ENCODE data around the gene AFF3. TPM values are rescaled to one million over a fixed set of nuclear protein-coding genes. Genes with fewer than 3 reads are reported as not detected.

The AFF3 gene
- total RNA-seq, 2 donors from 2014 or later: 10.8 to 16.2 TPM

DNA sequence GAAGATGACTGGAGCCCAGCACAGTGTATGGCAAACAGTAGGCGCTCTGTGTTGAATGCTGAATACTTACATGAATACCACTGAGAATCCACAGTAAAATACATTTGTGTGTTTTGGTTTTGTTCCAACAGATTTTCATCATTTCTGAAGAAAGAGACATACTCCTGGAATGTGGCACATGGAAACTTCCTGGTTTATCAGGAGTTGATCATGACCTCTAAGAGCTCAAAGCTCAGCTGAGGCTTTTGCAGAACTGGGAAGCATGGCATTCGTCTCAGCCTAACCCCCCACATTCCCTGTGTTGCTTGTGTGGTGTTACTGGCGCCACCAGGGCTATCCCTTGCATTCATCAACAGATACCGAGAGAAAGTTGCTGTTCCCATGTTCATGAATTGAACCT lies 335.6 kb downstream of the AFF3 start:
- H3K4me1 ChIP-seq: no peaks in the 10 kb centered on the region

DNA sequence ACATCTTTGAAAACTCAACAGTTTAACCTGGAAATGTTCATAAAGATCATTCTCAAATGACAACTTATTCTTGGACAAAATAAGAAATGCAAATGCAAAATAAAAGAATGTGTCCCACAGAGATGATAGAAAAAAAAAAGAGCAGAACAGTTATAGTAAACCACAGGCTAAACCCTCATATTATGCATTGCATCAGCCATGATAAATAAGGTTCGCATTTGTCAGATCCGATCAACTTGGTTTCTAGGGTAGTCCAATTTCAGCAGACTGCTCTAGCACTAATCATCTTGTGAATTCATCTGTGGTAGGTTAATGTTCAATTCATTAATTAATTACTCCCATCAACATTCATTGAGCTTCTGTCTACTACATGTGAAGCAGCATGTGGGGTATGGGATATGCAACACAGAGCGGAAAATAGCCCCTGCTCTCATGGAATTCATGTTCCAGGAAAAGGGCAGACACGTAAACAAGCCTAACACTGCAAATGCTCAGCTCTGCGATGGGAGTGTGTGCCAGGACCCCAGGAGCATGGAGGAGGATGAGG lies 336.4 kb downstream of the AFF3 start:
- no peaks in the 10 kb centered on the region for H3K36me3 ChIP-seq
- H3K27ac ChIP-seq: no peak overlapping the region
- H3K4me1 ChIP-seq: no peaks in the 10 kb centered on the region
- peaks cover 0 to 6% of the 10 kb centered on the region in 2 donors for H3K9me3 ChIP-seq
- no peak overlapping the region for H3K4me3 ChIP-seq
- no peak for TF ChIP-seq CTCF (IDR thresholded peaks at IDR 0.05)
- no peaks in the 10 kb centered on the region for H3K27me3 ChIP-seq
- DNase-seq (ENCODE audit: low spot score): no peak

More for the DNA sequence above, 335.6 kb downstream of the AFF3 start:
- Histone ChIP-seq H3K27ac (no peak overlapping the region), H3K9me3 (peaks cover 0 to 6% of the 10 kb centered on the region in 2 donors), H3K27me3 (no peaks in the 10 kb centered on the region), H3K4me3 (no peak overlapping the region), H3K36me3 (no peaks in the 10 kb centered on the region)
- DNase-seq (ENCODE audit: low spot score): no peak
- TF ChIP-seq CTCF (IDR thresholded peaks at IDR 0.05): no peak

DNA sequence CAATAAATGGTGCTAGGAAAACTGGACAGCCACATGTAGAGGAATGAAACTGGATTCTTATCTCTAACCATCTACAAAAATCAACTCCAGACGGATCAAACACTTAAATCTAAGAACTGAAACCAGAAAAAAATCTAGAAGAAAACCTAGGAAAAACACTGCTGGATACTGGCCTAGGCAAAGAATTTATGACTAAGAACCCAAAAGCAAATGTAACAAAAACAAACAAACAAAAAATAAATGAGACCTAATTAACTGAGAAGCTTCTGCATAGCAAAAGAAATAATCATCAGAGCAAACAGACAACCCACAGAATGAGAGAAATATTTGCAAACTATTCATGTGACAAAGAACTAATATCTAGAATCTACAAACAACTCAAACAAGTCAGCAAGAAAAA lies 338.5 kb downstream of the AFF3 start:
- H3K9me3 ChIP-seq: peaks cover 0 to 6% of the 10 kb centered on the region in 2 donors
- H3K27me3 ChIP-seq: no peaks in the 10 kb centered on the region
- DNase-seq (ENCODE audit: low spot score): no peak
- H3K27ac ChIP-seq: no peak overlapping the region
- H3K4me1 ChIP-seq: no peaks in the 10 kb centered on the region
- no peaks in the 10 kb centered on the region for H3K36me3 ChIP-seq
- no peak for TF ChIP-seq CTCF (IDR thresholded peaks at IDR 0.05)
- H3K4me3 ChIP-seq: no peak overlapping the region

DNA sequence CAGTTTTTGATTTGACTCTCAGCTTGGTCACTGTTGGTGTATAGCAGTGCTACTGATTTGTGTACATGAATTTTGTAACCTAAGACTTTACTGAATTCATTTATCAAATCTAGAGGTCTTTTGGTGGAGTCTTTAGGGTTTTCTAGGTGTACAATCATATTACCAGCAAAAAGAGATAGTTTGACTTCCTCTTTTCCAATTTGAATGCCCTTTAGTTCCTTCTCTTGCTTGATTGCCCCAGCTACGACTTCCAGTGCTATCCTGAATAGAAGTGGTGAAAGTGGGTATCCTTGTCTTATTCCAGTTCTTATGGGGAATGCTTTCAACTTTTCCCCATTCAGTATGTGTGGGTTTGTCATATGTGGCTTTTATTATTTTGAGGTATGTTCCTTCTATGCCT lies 339.7 kb downstream of the AFF3 start:
- H3K27ac ChIP-seq: no peak overlapping the region
- no peak for TF ChIP-seq CTCF (IDR thresholded peaks at IDR 0.05)
- H3K4me3 ChIP-seq: no peak overlapping the region
- no peaks in the 10 kb centered on the region for H3K27me3 ChIP-seq
- no peaks in the 10 kb centered on the region for H3K36me3 ChIP-seq
- no peak for DNase-seq (ENCODE audit: low spot score)
- H3K9me3 ChIP-seq: peaks cover 0 to 6% of the 10 kb centered on the region in 2 donors
- no peaks in the 10 kb centered on the region for H3K4me1 ChIP-seq

GRCh38 chr2:99801327-99801901 lies 341.0 kb downstream of the AFF3 start:
- H3K4me1 ChIP-seq: peaks cover 0 to under 1% of the 10 kb centered on the region in 2 donors
- H3K27ac ChIP-seq: no peak overlapping the region
- H3K9me3 ChIP-seq: peaks cover 0 to 15% of the 10 kb centered on the region in 2 donors
- no peaks in the 10 kb centered on the region for H3K36me3 ChIP-seq
- TF ChIP-seq CTCF (IDR thresholded peaks at IDR 0.05): no peak
- DNase-seq (ENCODE audit: low spot score): no peak
- no peak overlapping the region for H3K4me3 ChIP-seq
- no peaks in the 10 kb centered on the region for H3K27me3 ChIP-seq

- H3K4me3 ChIP-seq: no peak overlapping the region
- no peak for TF ChIP-seq CTCF (IDR thresholded peaks at IDR 0.05)
- peaks cover 0 to 9% of the 10 kb centered on the region in 2 donors for H3K9me3 ChIP-seq
- no peak for DNase-seq (ENCODE audit: low spot score)
- H3K4me1 ChIP-seq: peaks cover 0 to 3% of the 10 kb centered on the region in 2 donors
- H3K36me3 ChIP-seq: no peaks in the 10 kb centered on the region
- no peak overlapping the region for H3K27ac ChIP-seq
- no peaks in the 10 kb centered on the region for H3K27me3 ChIP-seq
Observed at GRCh38 chr2:99797475-99797874, 344.9 kb downstream of the AFF3 start.
